ENCODE results near the gene NPIPB2.
"Not testable (repeated sequence)": the region's sequence is repeated elsewhere in the genome, so short reads cannot be mapped to it uniquely, and the experiment has no call there.

NPIPB2 gene

DNA sequence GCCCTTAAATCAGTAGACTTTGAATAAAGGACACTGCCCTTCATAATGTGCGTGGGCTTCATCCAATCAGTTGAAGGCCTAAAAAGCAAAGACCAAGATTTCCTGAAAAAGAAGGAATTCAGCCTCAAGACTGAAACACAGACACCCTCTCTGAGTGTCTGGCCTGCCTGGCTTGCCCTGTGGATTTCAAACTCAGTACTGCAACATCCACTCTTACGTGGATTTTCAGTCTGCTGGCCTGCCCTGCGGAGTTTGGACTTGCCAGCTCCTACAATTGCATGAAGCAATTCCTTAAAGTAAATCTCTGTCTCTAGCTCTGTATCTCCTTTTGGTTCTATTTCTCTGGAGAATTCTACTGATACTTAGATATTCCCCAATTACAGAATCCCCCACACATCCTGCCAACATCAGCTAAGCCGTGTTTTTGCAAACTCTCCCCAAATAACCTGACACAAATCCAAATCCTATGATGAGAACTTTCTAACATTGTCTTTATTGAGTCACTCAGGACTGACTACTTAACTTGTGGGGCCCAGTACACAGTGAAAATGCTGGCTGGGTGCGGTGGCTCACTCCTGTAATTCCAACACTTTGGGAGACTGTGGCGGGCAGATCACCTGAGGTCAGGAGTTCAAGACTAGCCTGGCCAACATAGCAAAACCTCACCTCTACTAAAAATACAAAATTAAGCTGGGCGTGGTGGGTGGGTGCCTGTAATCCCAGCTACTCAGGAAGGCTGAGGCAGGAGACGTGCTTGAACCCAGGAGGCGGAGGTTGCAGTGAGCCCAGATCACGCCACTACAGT lies 15.9 kb upstream of the NPIPB2 start:
- no peak overlapping the region for H3K4me2 ChIP-seq (ENCODE audit: low read depth, low read length)
- H3K36me3 ChIP-seq (replicated peaks; ENCODE audit: insufficient read depth, low read length) = no peaks in the 10 kb centered on the region
- no peak overlapping the region for H3K4me3 ChIP-seq (ENCODE audit: low read length)
- no peak overlapping the region for H3K9ac ChIP-seq (ENCODE audit: low read length)
- H2AFZ ChIP-seq (ENCODE audit: low read length) = no peak overlapping the region
- H3K27me3 ChIP-seq (replicated peaks; ENCODE audit: insufficient read depth, low read length) = no peaks in the 10 kb centered on the region
- H3K4me1 ChIP-seq (ENCODE audit: low read length) = peaks cover 20% of the 10 kb centered on the region
- TF ChIP-seq EZH2phosphoT487 (IDR thresholded peaks at IDR 0.05; ENCODE audit: low read length) (no peak), EZH2 (optimal IDR thresholded peaks at IDR 0.05; ENCODE audit: low read depth, low read length) (no peak)
- TF ChIP-seq, protein P1, sequence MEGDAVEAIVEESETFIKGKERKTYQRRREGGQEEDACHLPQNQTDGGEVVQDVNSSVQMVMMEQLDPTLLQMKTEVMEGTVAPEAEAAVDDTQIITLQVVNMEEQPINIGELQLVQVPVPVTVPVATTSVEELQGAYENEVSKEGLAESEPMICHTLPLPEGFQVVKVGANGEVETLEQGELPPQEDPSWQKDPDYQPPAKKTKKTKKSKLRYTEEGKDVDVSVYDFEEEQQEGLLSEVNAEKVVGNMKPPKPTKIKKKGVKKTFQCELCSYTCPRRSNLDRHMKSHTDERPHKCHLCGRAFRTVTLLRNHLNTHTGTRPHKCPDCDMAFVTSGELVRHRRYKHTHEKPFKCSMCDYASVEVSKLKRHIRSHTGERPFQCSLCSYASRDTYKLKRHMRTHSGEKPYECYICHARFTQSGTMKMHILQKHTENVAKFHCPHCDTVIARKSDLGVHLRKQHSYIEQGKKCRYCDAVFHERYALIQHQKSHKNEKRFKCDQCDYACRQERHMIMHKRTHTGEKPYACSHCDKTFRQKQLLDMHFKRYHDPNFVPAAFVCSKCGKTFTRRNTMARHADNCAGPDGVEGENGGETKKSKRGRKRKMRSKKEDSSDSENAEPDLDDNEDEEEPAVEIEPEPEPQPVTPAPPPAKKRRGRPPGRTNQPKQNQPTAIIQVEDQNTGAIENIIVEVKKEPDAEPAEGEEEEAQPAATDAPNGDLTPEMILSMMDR (IDR thresholded peaks at IDR 0.05; ENCODE audit: low read length) = no peak
- H3K27ac ChIP-seq (ENCODE audit: low read length) = no peak overlapping the region
- peaks cover 36% of the 10 kb centered on the region for H3K79me2 ChIP-seq (ENCODE audit: low read length)
- no peaks in the 10 kb centered on the region for H3K9me2 ChIP-seq (replicated peaks; ENCODE audit: insufficient read depth, low read length)
- peaks cover 12% of the 10 kb centered on the region; the same call in 1 of the 2 replicates for H3F3A ChIP-seq (ENCODE audit: insufficient read depth, low read length)
- H3K9me3 ChIP-seq (replicated peaks; ENCODE audit: insufficient read depth, low read length) = no peaks in the 10 kb centered on the region
- H4K20me1 ChIP-seq (ENCODE audit: insufficient read depth, low read length) = no peaks in the 10 kb centered on the region
- no peak for DNase-seq

DNA sequence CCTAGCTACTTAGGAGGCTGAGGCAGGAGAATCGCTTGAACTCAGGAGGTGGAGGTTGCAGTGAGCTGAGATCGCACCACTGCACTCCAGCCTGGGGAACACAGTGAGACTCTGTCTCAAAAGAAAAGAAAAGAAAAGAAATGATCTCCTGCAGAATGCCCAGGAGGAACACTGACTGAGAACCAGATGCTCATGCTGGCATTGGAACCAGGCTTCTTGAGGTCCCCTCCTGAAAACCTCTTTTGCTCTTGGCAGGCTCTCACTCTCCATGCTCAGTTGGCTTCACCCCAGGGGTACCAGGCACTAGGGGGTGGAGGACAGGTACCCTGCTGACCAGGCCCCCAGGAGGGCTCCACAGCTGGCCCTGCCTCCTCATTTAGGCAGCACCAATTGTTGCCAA lies 14.7 kb upstream of the NPIPB2 start:
- Histone ChIP-seq H3K9me3 (replicated peaks; ENCODE audit: insufficient read depth, low read length) (no peaks in the 10 kb centered on the region), H3K9ac (ENCODE audit: low read length) (no peak overlapping the region), H3K27ac (ENCODE audit: low read length) (no peak overlapping the region), H3K4me1 (ENCODE audit: low read length) (peaks cover 18% of the 10 kb centered on the region), H3K79me2 (ENCODE audit: low read length) (peaks cover 28% of the 10 kb centered on the region), H3K27me3 (replicated peaks; ENCODE audit: insufficient read depth, low read length) (no peaks in the 10 kb centered on the region), H3K4me3 (ENCODE audit: low read length) (no peak overlapping the region), H3F3A (ENCODE audit: insufficient read depth, low read length) (peaks cover 12% of the 10 kb centered on the region; the same call in 1 of the 2 replicates), H3K4me2 (ENCODE audit: low read depth, low read length) (no peak overlapping the region), H3K36me3 (replicated peaks; ENCODE audit: insufficient read depth, low read length) (no peaks in the 10 kb centered on the region), H4K20me1 (ENCODE audit: insufficient read depth, low read length) (no peaks in the 10 kb centered on the region), H3K9me2 (replicated peaks; ENCODE audit: insufficient read depth, low read length) (no peaks in the 10 kb centered on the region), H2AFZ (ENCODE audit: low read length) (no peak overlapping the region)
- DNase-seq = no peak
- no peak for TF ChIP-seq EZH2 (optimal IDR thresholded peaks at IDR 0.05; ENCODE audit: low read depth, low read length)
- TF ChIP-seq, protein P1 (IDR thresholded peaks at IDR 0.05; ENCODE audit: low read length) = no peak
- TF ChIP-seq EZH2phosphoT487 (IDR thresholded peaks at IDR 0.05; ENCODE audit: low read length) = no peak

DNA sequence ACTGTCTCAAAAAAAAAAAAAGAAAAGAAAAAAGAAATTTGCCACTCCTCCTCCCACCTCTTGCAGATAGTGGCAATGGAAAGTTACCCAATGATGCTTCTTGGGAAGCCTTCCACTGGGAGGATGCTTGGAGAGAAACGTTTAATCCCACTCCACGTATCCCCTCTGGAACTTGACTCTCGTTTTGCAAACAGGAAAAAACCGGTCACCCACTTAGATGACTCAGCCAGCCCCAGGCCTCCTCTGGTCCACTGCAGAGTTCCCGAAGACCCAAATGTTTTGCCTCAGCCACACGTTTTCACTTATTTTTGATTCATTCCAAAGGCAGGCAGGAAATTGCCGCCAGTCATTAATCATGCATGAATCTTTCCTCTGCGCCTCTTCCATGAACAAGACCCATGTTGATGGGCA lies 13.9 kb upstream of the NPIPB2 start:
- Histone ChIP-seq H3K9me3 (replicated peaks; ENCODE audit: insufficient read depth, low read length) (no peaks in the 10 kb centered on the region), H3K9me2 (replicated peaks; ENCODE audit: insufficient read depth, low read length) (no peaks in the 10 kb centered on the region), H3F3A (ENCODE audit: insufficient read depth, low read length) (peaks cover 13% of the 10 kb centered on the region; the same call in 1 of the 2 replicates), H3K4me1 (ENCODE audit: low read length) (peaks cover 19% of the 10 kb centered on the region), H2AFZ (ENCODE audit: low read length) (no peak overlapping the region), H3K27ac (ENCODE audit: low read length) (no peak overlapping the region), H3K27me3 (replicated peaks; ENCODE audit: insufficient read depth, low read length) (no peaks in the 10 kb centered on the region), H3K36me3 (replicated peaks; ENCODE audit: insufficient read depth, low read length) (no peaks in the 10 kb centered on the region), H4K20me1 (ENCODE audit: insufficient read depth, low read length) (no peaks in the 10 kb centered on the region), H3K79me2 (ENCODE audit: low read length) (peaks cover 22% of the 10 kb centered on the region), H3K4me2 (ENCODE audit: low read depth, low read length) (no peak overlapping the region), H3K9ac (ENCODE audit: low read length) (no peak overlapping the region), H3K4me3 (ENCODE audit: low read length) (no peak overlapping the region)
- TF ChIP-seq, protein P1 (IDR thresholded peaks at IDR 0.05; ENCODE audit: low read length) = no peak
- TF ChIP-seq EZH2phosphoT487 (IDR thresholded peaks at IDR 0.05; ENCODE audit: low read length) = no peak
- DNase-seq = no peak

DNA sequence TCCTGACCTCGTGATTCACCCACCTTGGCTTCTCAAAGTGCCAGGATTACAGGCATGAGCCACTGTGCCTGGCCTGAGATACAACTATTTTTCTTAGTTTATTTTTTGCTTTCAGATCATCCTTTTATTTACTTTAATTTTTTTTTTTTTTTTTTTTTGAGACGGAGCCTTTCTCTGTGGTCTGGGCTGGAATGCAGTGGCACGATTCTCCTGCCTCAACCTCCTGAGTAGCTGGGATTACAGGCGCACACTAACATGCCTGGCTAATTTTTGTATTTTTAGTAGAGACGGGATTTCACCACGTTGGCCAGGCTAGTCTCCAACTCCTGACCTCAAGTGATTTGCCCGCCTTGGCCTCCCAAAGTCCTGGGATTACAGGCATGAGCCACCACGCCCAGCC lies 11.7 kb upstream of the NPIPB2 start:
- H3K4me2 ChIP-seq (ENCODE audit: low read depth, low read length); DNase-seq; H3K36me3 ChIP-seq (replicated peaks; ENCODE audit: insufficient read depth, low read length); H3K4me3 ChIP-seq (ENCODE audit: low read length); H3K9ac ChIP-seq (ENCODE audit: low read length); H3K27ac ChIP-seq (ENCODE audit: low read length); H3K27me3 ChIP-seq (replicated peaks; ENCODE audit: insufficient read depth, low read length); H3K9me2 ChIP-seq (replicated peaks; ENCODE audit: insufficient read depth, low read length); H3K9me3 ChIP-seq (replicated peaks; ENCODE audit: insufficient read depth, low read length); H4K20me1 ChIP-seq (ENCODE audit: insufficient read depth, low read length); H2AFZ ChIP-seq (ENCODE audit: low read length); H3F3A ChIP-seq (ENCODE audit: insufficient read depth, low read length): not testable (repeated sequence)
- peaks cover 13% of the 10 kb centered on the region for H3K4me1 ChIP-seq (ENCODE audit: low read length)
- H3K79me2 ChIP-seq (ENCODE audit: low read length) = peaks cover 18% of the 10 kb centered on the region
